ENCODE data around the gene ST6GAL2. TPM values are rescaled to one million over a fixed set of nuclear protein-coding genes. Genes with fewer than 3 reads are reported as not detected.

ST6GAL2 gene
- polyA plus RNA-seq, 1 of the 3 experiments (the other 2 are of a cell fraction) = 0.77 TPM

- TF ChIP-seq CTCF (IDR thresholded peaks at IDR 0.05) (no peak), RXRA (IDR thresholded peaks at IDR 0.05; ENCODE audit: borderline replicate concordance, low read depth) (no peak), YY1 (IDR thresholded peaks at IDR 0.05; ENCODE audit: low read depth) (no peak)
Measured at GRCh38 chr2:106851881-106852501, 34.0 kb downstream of the ST6GAL2 start (continued).

- Histone ChIP-seq H3K4me3 (ENCODE audit: low read depth in 2 of 2, low read length in 1 of 2) (no peak overlapping the region), H3K9ac (no peak overlapping the region), H2AFZ (ENCODE audit: low read depth) (no peak overlapping the region), H3K4me1 (ENCODE audit: control insufficient read depth in 1 of 2, insufficient read depth in 2 of 2, low read depth in 1 of 2, low read length in 1 of 2) (peaks cover 0 to 28% of the 10 kb centered on the region in 2 experiments; a peak in 2 of 4 replicates), H3K36me3 (replicated peaks in 1 of 2; ENCODE audit: control insufficient read depth in 1 of 2, insufficient read depth in 2 of 2, low read length in 1 of 2) (no peaks in the 10 kb centered on the region), H3K79me2 (ENCODE audit: insufficient read depth) (no peaks in the 10 kb centered on the region), H3K27me3 (ENCODE audit: insufficient read depth) (no peaks in the 10 kb centered on the region), H3K4me2 (no peak overlapping the region), H3F3A (replicated peaks; ENCODE audit: insufficient read depth) (no peaks in the 10 kb centered on the region), H3K9me3 (no peaks in the 10 kb centered on the region), H4K20me1 (ENCODE audit: insufficient read depth) (no peaks in the 10 kb centered on the region), H3K27ac (ENCODE audit: low read depth in 2 of 2, low read length in 1 of 2) (no peak overlapping the region; a peak in 1 of 4 replicates), H3K9me2 (no peaks in the 10 kb centered on the region)
- POLR2A ChIA-PET = no interaction called here
- no peak for DNase-seq
- WGBS (ENCODE audit: low lambda C conversion rate) = 48% methylated on average over 7 of the region's 7 CpGs
- TF ChIP-seq EP300 (IDR thresholded peaks at IDR 0.05; ENCODE audit: borderline replicate concordance in 1 of 2, low read depth in 1 of 2, low read length in 1 of 2) (no peak), RAD21 (IDR thresholded peaks at IDR 0.05; ENCODE audit: low read length) (no peak), EZH2phosphoT487 (IDR thresholded peaks at IDR 0.05; ENCODE audit: borderline replicate concordance, low read depth) (no peak), RFX5 (IDR thresholded peaks at IDR 0.05; ENCODE audit: low read length) (no peak), TCF12 (IDR thresholded peaks at IDR 0.05) (no peak), REST (IDR thresholded peaks at IDR 0.05; ENCODE audit: low read depth, low read length) (no peak), CTCF (IDR thresholded peaks at IDR 0.05) (no peak)
- CTCF ChIA-PET = interaction anchor here (0.8 kb wide), 1 partner anchor 213 kb away, joined by 3 read pairs; no protein-coding TSS in a partner anchor
Measured at GRCh38 chr2:106851087-106851874, 34.7 kb downstream of the ST6GAL2 start.
